ENCODE measurements around the gene EEF2KMT.

EEF2KMT gene

GRCh38 chr16:5041600-5042133 lies 55.9 kb downstream of the EEF2KMT start:
- DNase-seq (ENCODE audit: low spot score): no peak

- no peak for DNase-seq (ENCODE audit: low spot score)
Observed at GRCh38 chr16:5040451-5040850, 57.1 kb downstream of the EEF2KMT start.

- no peak for DNase-seq (ENCODE audit: low spot score)
Observed at GRCh38 chr16:5036228-5037156, 61.1 kb downstream of the EEF2KMT start.

- DNase-seq (ENCODE audit: low spot score): no peak
Observed at GRCh38 chr16:5035909-5036227, 61.7 kb downstream of the EEF2KMT start.

Measured in CD4-positive, alpha-beta T cell treated with Interleukin-2 at 100 ng/mL for 4 hours (primary cell).